Cortex of kidney (tissue), 1 donor: Measurements from ENCODE around the gene IL18BP.

Source experiments
- DNase-seq: peaks from one replicate; lab custom pipeline; 2025; lab: John Stamatoyannopoulos, UW

Gene IL18BP

DNA sequence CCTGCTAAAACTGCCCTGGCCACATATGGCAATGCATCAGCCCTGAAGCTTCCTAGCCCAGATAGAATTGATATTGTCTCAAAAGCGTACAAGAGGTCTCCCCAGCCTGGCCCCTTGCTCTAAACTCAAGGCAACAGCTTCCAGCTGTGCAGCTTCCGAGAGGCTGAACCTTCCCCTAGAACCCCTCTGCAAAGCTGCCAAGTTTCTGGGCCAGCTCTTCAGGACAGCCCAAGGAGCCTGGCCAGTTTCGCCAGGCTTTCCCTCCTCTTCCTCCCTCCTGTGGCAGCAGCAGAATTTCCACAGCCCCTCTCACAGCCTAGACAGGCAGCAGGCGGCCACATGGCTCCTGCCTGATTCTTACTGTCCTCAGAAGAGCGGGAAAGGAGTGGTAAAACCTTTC lies 47.1 kb downstream of the IL18BP start:
- no peak for DNase-seq

DNA sequence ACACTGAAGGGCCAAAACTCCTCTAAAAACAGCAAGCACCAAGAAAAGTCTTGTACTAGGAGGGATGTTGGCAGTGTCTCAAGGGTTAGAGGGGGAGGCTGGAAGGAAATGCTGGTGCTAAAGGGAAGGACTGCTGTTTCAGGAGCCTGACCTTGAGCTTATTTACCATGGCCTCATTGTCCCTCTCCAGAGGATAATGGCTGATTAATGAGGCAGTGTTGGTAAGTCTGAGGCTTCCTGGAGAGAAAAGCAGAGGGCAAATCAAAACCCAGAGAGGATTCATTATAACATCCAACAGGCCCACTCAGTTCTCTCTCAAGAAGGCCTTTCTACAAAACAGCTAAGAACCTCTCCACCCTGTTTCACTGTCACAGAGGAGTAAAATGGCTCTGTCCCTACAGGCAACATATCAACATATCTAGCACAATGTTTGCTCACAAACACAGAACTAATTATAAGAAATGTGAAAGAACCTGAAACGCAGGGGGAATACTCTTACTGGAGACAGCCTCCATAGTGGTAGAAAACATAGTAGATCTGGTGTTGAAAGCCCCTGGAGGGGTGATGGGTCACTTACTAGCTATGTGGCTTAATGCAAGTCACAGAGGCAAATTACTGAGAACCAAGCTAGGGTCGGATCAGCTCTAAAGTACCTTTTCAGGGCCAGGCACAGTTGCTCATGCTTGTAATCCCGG lies 50.2 kb downstream of the IL18BP start:
- DNase-seq: no peak
